ENCODE data around the gene C20orf204. TPM values are rescaled to one million over a fixed set of nuclear protein-coding genes. Genes with fewer than 3 reads are reported as not detected.

Gene C20orf204
- total RNA-seq, 3 donors from 2014 or later (not counting 1 experiment from before 2014, with no cell fraction given), result 4.3 to 5.5 (median 5.3) TPM

DNA sequence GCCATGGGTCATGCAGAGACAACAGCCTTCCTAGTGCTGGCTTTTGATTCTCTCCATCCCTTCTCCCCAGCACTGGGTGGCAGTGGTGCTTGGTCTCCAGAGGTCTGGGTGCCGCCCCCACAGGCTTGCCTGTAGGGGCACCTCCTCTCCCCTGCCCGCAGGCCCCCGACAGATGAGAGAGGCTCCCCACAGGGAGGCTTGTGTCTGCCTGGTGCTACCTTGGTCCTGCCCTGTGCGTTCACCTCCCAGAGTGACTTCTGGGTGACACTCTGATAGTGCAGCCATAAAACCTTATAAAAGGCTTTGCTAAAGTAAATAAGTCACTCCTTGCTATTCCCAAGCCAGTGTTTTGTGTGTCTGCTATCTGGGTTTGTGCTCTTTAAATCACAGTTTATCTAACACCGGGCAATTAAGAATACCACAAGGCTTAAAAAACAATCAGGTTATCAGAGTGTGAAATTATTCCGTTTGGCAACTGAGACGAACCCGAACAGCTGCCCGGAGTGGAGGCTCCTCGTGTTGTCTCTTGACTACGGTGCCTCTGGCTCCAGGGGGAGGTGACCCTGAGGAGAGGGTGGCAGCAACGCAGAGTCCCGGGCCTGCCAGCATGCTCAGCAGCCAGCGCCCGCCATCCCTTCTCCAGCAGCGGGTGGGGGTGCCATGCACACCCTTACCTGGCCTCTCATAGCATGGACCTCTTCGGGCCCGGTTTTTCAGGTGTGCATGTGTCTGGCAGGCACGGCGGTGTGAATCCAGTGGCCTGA is 5.4 kb upstream of the C20orf204 start:
- Mint-ChIP-seq H3K9me3 (no peaks in the 10 kb centered on the region), H3K27ac (peak overlapping the region in 1 of 2 donors; percentile 56), H3K4me3 (no peak overlapping the region), H3K36me3 (no peaks in the 10 kb centered on the region), H3K4me1 (no peaks in the 10 kb centered on the region), H3K27me3 (ENCODE audit: low read depth in 2 of 2) (no peaks in the 10 kb centered on the region)
- Histone ChIP-seq H3K27ac (ENCODE audit: low read length) (no peak overlapping the region), H3K4me1 (ENCODE audit: control insufficient read depth, insufficient read depth, low read length) (peaks cover 13% of the 10 kb centered on the region), H3K27me3 (ENCODE audit: control insufficient read depth, insufficient read depth, low read length) (no peaks in the 10 kb centered on the region), H3K36me3 (ENCODE audit: control insufficient read depth, insufficient read depth, low read length) (peaks cover 69% of the 10 kb centered on the region), H3K9me3 (ENCODE audit: control insufficient read depth, insufficient read depth, low read length) (no peaks in the 10 kb centered on the region), H3K4me3 (ENCODE audit: low read length) (no peak overlapping the region)
- ATAC-seq (no peak), DNase-seq (no peak)
- WGBS (ENCODE audit: insufficient coverage), result 97% methylated on average over 20 of the region's 20 CpGs
- intact Hi-C loops (cut with micrococcal nuclease), result no loop called here
- TF ChIP-seq CTCF (IDR thresholded peaks at IDR 0.05), result no peak

GRCh38 chr20:64031822-64032314 is 4.1 kb upstream of the C20orf204 start:
- peaks cover 61% of the 10 kb centered on the region for H3K36me3 ChIP-seq (ENCODE audit: control insufficient read depth, insufficient read depth, low read length)
- 96% methylated on average over 19 of the region's 19 CpGs for WGBS (ENCODE audit: insufficient coverage)
- H3K27me3 Mint-ChIP-seq (ENCODE audit: low read depth in 2 of 2), result peaks cover 0 to 1% of the 10 kb centered on the region in 2 donors

GRCh38 chr20:64032706-64033624 is 3.0 kb upstream of the C20orf204 start:
- Histone ChIP-seq H3K27me3 (ENCODE audit: control insufficient read depth, insufficient read depth, low read length) (peaks cover 16% of the 10 kb centered on the region), H3K27ac (ENCODE audit: low read length) (no peak overlapping the region), H3K36me3 (ENCODE audit: control insufficient read depth, insufficient read depth, low read length) (peaks cover 50% of the 10 kb centered on the region), H3K4me3 (ENCODE audit: low read length) (no peak overlapping the region), H3K4me1 (ENCODE audit: control insufficient read depth, insufficient read depth, low read length) (peaks cover 36% of the 10 kb centered on the region), H3K9me3 (ENCODE audit: control insufficient read depth, insufficient read depth, low read length) (no peaks in the 10 kb centered on the region)
- no peak overlapping the region for H3K4me3 Mint-ChIP-seq
- DNase-seq (no peak), ATAC-seq (peak in 1 of 3 donors; percentile 6)
- H3K27me3 Mint-ChIP-seq (ENCODE audit: low read depth in 2 of 2), result peaks cover 7 to 9% of the 10 kb centered on the region in 2 donors
- no peaks in the 10 kb centered on the region for H3K9me3 Mint-ChIP-seq
- H3K4me1 Mint-ChIP-seq, result peaks cover 5% of the 10 kb centered on the region in 2 donors
- intact Hi-C loops (cut with micrococcal nuclease), result no loop called here
- H3K36me3 Mint-ChIP-seq, result no peaks in the 10 kb centered on the region
- TF ChIP-seq CTCF (IDR thresholded peaks at IDR 0.05), result no peak
- H3K27ac Mint-ChIP-seq, result peak overlapping the region in 1 of 2 donors; percentile 65
- 94% methylated on average over 31 of the region's 31 CpGs for WGBS (ENCODE audit: insufficient coverage)

More at GRCh38 chr20:64031822-64032314, 4.1 kb upstream of the C20orf204 start:
- Mint-ChIP-seq H3K27ac (no peak overlapping the region), H3K9me3 (no peaks in the 10 kb centered on the region), H3K36me3 (no peaks in the 10 kb centered on the region), H3K4me3 (no peak overlapping the region), H3K4me1 (no peaks in the 10 kb centered on the region)
- DNase-seq (no peak), ATAC-seq (no peak)
- TF ChIP-seq CTCF (IDR thresholded peaks at IDR 0.05), result no peak
- intact Hi-C loops (cut with micrococcal nuclease), result no loop called here
- Histone ChIP-seq H3K27ac (ENCODE audit: low read length) (no peak overlapping the region), H3K27me3 (ENCODE audit: control insufficient read depth, insufficient read depth, low read length) (peaks cover 6% of the 10 kb centered on the region), H3K4me3 (ENCODE audit: low read length) (no peak overlapping the region), H3K4me1 (ENCODE audit: control insufficient read depth, insufficient read depth, low read length) (peaks cover 26% of the 10 kb centered on the region), H3K9me3 (ENCODE audit: control insufficient read depth, insufficient read depth, low read length) (no peaks in the 10 kb centered on the region)
